ENCODE measurements around the gene C1QTNF3. TPM values are rescaled to one million over a fixed set of nuclear protein-coding genes. Genes with fewer than 3 reads are reported as not detected.

C1QTNF3 gene
- total RNA-seq, 2 donors from 2014 or later, result 1.6 to 8.2 TPM

GRCh38 chr5:33975852-33976251, 67.2 kb downstream of the C1QTNF3 start:
- no peaks in the 10 kb centered on the region for H3K27me3 ChIP-seq (replicated peaks; ENCODE audit: insufficient read depth)
- intact Hi-C loops (cut with DNase I), result loop anchor here (10.0 kb wide), 1 partner anchor 541 kb away; no protein-coding TSS in a partner anchor

GRCh38 chr5:33973271-33973670, 69.7 kb downstream of the C1QTNF3 start:
- H3K27ac ChIP-seq, result no peak overlapping the region

More at GRCh38 chr5:33975852-33976251, 67.2 kb downstream of the C1QTNF3 start:
- no peaks in the 10 kb centered on the region for H3K4me1 ChIP-seq (replicated peaks)
- TF ChIP-seq POLR2AphosphoS5 (IDR thresholded peaks at IDR 0.05), result no peak
- H3K9me3 ChIP-seq, result no peaks in the 10 kb centered on the region
- 21% methylated on average over 5 of the region's 5 CpGs for WGBS
- DNase-seq (ENCODE audit: low spot score), result no peak
- no peak overlapping the region for H3K4me3 ChIP-seq
- H3K27ac ChIP-seq, result no peak overlapping the region
- no peaks in the 10 kb centered on the region for H3K36me3 ChIP-seq

GRCh38 chr5:33969572-33970452, 73.2 kb downstream of the C1QTNF3 start:
- H3K9me3 ChIP-seq, result no peaks in the 10 kb centered on the region
- WGBS, result 58% methylated on average over 10 of the region's 10 CpGs
- H3K36me3 ChIP-seq, result no peaks in the 10 kb centered on the region
- H3K4me1 ChIP-seq (replicated peaks), result no peaks in the 10 kb centered on the region
- no peak for DNase-seq (ENCODE audit: low spot score)
- TF ChIP-seq, protein P1, sequence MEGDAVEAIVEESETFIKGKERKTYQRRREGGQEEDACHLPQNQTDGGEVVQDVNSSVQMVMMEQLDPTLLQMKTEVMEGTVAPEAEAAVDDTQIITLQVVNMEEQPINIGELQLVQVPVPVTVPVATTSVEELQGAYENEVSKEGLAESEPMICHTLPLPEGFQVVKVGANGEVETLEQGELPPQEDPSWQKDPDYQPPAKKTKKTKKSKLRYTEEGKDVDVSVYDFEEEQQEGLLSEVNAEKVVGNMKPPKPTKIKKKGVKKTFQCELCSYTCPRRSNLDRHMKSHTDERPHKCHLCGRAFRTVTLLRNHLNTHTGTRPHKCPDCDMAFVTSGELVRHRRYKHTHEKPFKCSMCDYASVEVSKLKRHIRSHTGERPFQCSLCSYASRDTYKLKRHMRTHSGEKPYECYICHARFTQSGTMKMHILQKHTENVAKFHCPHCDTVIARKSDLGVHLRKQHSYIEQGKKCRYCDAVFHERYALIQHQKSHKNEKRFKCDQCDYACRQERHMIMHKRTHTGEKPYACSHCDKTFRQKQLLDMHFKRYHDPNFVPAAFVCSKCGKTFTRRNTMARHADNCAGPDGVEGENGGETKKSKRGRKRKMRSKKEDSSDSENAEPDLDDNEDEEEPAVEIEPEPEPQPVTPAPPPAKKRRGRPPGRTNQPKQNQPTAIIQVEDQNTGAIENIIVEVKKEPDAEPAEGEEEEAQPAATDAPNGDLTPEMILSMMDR (IDR thresholded peaks at IDR 0.05), result peak in 3 of 4 experiments; percentile 48 to 60 (median 59)
- TF ChIP-seq POLR2A (IDR thresholded peaks at IDR 0.05) (no peak), POLR2AphosphoS5 (IDR thresholded peaks at IDR 0.05) (peak; percentile 24)
- no peaks in the 10 kb centered on the region for H3K27me3 ChIP-seq (replicated peaks; ENCODE audit: insufficient read depth)
- no peak overlapping the region for H3K27ac ChIP-seq
- H3K4me3 ChIP-seq, result no peak overlapping the region
- intact Hi-C loops (cut with DNase I), result loop anchor here (10.0 kb wide), 1 partner anchor 535 kb away; no protein-coding TSS in a partner anchor

More at GRCh38 chr5:33973271-33973670, 69.7 kb downstream of the C1QTNF3 start:
- intact Hi-C loops (cut with DNase I), result loop anchor here (10.0 kb wide), 1 partner anchor 538 kb away; no protein-coding TSS in a partner anchor
- no peaks in the 10 kb centered on the region for H3K36me3 ChIP-seq
- no peaks in the 10 kb centered on the region for H3K9me3 ChIP-seq
- no peaks in the 10 kb centered on the region for H3K4me1 ChIP-seq (replicated peaks)
- H3K4me3 ChIP-seq, result no peak overlapping the region
- no peak for DNase-seq (ENCODE audit: low spot score)
- WGBS, result 69% methylated on average over 2 of the region's 2 CpGs
- TF ChIP-seq POLR2A (IDR thresholded peaks at IDR 0.05) (no peak), POLR2AphosphoS5 (IDR thresholded peaks at IDR 0.05) (no peak)
- TF ChIP-seq, protein P1 (IDR thresholded peaks at IDR 0.05), result no peak
- H3K27me3 ChIP-seq (replicated peaks; ENCODE audit: insufficient read depth), result no peaks in the 10 kb centered on the region

DNA sequence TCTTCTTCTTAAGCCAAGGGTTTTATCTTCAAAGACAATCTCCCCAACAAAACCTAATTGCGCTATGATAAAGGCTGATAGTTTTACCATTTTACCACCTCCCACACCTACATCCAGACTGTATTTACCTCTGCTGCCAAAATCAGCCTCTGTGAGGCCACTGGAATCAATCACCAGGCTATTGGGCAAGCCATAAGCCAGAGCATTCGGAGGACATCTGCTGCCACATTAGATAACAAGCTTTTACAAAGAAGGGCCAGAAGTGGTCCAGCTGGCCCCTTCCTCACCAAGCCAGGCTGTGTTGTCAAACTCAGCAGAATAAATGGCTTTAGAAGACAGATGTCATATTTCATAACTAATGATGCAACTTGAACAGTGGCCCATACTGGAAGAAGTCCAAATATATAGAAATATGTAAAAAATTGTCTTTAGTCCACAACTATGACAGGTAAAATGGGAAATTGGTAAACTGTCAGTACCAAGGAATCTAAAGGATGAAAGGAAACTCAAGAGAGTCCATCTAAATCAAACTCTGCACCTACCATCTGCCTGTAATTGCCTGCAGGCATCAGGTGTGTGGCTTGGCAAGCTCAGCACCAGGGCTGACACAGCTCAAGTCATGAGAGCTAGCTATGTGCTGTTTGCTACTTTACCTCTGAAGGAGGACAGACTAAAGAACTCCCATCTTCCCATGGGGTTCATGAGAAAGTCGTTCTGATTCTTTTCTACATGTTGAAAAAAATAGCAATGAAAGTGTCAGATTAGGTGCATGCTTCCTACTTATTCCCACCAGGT, 74.6 kb downstream of the C1QTNF3 start:
- Histone ChIP-seq H3K4me1 (replicated peaks) (no peaks in the 10 kb centered on the region), H3K36me3 (no peaks in the 10 kb centered on the region), H3K4me3 (no peak overlapping the region), H3K27ac (no peak overlapping the region), H3K27me3 (replicated peaks; ENCODE audit: insufficient read depth) (no peaks in the 10 kb centered on the region), H3K9me3 (no peaks in the 10 kb centered on the region)
- intact Hi-C loops (cut with DNase I), result no loop called here
- no peak for TF ChIP-seq POLR2A (IDR thresholded peaks at IDR 0.05)
- TF ChIP-seq, protein P1 (IDR thresholded peaks at IDR 0.05), result no peak
- TF ChIP-seq POLR2AphosphoS5 (IDR thresholded peaks at IDR 0.05), result no peak
- 50% methylated on average over 3 of the region's 3 CpGs for WGBS
- DNase-seq (ENCODE audit: low spot score), result no peak

Small RNA genes within 50 kb of the gene (small RNA-seq; reads per million reads assigned to genes)
- gene AC139783.1, result 0 reads per million in 2 donors

Other genes with a start within 250 kb of the C1QTNF3 start
- gene ADAMTS12, start 151.2 kb downstream of the C1QTNF3 start, total RNA-seq, result 1 to 10 TPM in 1 of 2 donors, under 1 TPM in 1; 0.09 to 3.7 TPM
- not detected for gene RXFP3, start 106.8 kb downstream of the C1QTNF3 start, total RNA-seq
- under 1 TPM in 1 of 2 donors, not detected in 1; 0.09 TPM for gene SLC45A2, start 58.5 kb downstream of the C1QTNF3 start, total RNA-seq
- gene AMACR, start 35.2 kb downstream of the C1QTNF3 start, total RNA-seq, result 10 to 100 TPM; 14.8 to 21.8 TPM